ENCODE data around the gene DENR.
"Not testable (repeated sequence)": the region's sequence is repeated elsewhere in the genome, so short reads cannot be mapped to it uniquely, and the experiment has no call there.

The DENR gene, protein sequence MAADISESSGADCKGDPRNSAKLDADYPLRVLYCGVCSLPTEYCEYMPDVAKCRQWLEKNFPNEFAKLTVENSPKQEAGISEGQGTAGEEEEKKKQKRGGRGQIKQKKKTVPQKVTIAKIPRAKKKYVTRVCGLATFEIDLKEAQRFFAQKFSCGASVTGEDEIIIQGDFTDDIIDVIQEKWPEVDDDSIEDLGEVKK

DNA sequence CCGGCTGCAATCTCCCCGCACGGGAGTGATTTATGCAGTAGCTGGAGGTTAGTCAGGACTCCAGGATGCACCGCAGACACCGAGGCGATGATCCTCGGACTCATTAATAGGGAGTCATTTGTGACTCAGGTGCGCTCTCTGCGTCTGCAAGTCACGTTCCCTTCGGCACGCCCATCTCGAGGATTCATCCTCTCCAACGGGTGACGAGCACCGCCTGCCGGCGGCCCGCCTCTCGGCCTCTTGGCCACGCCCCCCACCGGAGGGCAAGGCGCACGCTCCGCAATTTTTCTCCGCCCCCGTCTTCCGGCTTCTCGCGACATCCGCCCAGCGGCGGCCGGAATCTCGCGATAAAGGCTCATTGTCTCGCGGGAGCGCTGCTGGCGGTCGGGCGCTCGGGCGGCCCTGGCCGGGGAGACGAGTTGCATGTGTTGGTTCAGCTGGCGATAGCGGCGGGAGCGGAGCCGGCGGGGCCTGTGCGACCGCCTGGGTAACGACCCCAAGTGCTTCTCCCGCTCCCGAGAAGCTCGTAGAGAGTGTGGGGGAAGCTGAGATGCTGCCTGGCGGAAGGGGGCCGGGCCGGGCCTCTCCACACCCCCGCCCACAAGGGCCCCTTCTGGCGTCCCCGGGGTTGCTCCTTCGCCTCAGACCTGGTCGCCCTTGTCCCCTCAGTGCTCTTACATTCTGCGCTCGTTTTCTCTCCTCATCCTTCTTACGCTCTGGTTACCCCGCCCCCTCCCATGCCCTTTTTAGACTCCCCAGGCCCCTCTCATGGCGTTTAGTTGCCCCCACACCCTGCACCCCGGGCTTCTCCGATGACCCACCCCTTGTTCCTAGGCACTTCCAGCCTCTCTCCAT lies at the start of gene DENR:
TSS of gene DENR (plus strand) at position 361 of the 855 bp plus-strand sequence. CDS start 878 bp downstream, outside the sequence.
- peak; percentile 100 for DNase-seq (ENCODE audit: low read depth)
- peak within 1 kb of the TSS; percentile 98 for H3K4me3 ChIP-seq (ENCODE audit: low read length)
- TF ChIP-seq, protein P1, sequence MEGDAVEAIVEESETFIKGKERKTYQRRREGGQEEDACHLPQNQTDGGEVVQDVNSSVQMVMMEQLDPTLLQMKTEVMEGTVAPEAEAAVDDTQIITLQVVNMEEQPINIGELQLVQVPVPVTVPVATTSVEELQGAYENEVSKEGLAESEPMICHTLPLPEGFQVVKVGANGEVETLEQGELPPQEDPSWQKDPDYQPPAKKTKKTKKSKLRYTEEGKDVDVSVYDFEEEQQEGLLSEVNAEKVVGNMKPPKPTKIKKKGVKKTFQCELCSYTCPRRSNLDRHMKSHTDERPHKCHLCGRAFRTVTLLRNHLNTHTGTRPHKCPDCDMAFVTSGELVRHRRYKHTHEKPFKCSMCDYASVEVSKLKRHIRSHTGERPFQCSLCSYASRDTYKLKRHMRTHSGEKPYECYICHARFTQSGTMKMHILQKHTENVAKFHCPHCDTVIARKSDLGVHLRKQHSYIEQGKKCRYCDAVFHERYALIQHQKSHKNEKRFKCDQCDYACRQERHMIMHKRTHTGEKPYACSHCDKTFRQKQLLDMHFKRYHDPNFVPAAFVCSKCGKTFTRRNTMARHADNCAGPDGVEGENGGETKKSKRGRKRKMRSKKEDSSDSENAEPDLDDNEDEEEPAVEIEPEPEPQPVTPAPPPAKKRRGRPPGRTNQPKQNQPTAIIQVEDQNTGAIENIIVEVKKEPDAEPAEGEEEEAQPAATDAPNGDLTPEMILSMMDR (IDR thresholded peaks at IDR 0.05; ENCODE audit: insufficient read depth, low read depth, low read length, missing control alignments) = peak; percentile 85

DNA sequence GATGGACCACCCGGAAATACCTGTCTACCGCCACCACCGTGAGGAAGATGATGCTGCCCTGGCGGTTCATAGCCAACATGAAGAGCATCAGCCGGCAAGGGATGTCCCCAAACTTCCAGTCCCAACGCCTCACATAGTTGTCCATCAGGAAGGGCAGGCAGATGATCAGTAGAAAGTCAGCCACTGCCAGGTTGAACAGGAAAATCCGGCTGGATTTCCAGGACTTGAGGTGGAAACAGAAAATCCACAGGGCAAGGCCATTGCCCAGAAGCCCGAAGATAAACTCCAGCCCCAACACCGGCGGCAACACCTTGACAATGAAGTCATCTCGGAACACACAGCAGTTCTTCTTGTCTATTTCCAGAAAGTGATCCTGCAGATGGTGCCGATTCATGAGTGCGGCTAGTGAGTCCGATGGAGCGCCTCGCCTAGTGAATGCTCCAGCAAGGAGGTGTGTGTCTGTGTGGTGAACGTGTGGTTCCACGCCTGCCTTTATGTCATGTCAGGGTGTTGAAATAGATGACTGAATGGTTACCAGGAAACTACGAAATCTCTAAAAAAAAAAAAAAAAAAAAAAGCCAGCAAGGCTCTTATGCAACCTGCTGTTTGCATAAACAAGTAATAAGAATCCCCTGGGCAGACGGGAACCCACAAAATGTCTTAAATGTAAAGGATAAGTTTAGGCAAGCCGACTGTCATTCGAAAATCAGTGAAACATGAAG lies 49.6 kb upstream of the DENR start, which contains the start of gene HCAR2:
TSS of gene HCAR2 (minus strand) at position 468 of the 722 bp plus-strand sequence. CDS start at position 394, 74 bp downstream.
- H3K4me3 ChIP-seq (ENCODE audit: low read length) = peak within 1 kb of the TSS; percentile 10
- DNase-seq (ENCODE audit: low read depth) = peak; percentile 96

DNA sequence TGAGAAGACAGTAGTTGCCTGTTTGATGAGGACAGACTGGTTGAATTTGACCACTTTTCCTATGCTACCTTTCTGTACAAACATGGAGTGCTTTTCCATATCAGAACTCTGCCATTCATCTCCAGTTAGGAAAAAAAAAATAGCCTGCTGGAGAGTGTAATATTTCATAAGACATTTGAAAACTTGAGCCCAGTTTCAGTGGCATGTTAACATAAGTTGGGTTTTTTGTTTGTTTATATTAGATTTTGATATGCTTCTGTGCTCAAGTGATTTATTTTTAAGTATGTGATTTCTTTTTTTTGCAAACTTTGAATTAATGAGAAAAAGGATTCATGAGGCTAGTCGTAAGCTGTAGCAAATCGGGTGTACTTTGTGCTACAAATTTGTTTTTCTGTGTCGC lies 48.8 kb upstream of the DENR start:
- H3K4me3 ChIP-seq (ENCODE audit: low read length); DNase-seq (ENCODE audit: low read depth): not testable (repeated sequence)

DNA sequence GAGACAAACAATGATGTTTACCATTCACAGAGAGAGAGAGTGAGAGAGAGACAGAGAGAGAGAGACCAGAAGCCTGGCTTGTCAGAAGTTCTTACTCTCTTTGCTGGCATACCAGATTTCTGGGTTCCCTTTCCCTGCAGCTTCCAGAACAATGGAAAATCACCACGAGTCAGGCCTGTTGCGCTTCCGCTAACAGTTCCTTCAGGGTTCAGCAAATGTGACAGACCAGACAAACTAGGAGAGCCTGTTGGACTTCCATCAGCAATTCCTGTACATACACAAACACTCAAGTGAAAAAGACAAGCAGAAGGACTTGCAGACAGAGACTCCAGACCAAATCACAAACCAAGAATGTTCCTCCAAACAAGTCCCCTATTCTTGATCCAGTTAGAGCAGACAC lies 43.3 kb upstream of the DENR start:
- H3K4me3 ChIP-seq (ENCODE audit: low read length); DNase-seq (ENCODE audit: low read depth): not testable (repeated sequence)

DNA sequence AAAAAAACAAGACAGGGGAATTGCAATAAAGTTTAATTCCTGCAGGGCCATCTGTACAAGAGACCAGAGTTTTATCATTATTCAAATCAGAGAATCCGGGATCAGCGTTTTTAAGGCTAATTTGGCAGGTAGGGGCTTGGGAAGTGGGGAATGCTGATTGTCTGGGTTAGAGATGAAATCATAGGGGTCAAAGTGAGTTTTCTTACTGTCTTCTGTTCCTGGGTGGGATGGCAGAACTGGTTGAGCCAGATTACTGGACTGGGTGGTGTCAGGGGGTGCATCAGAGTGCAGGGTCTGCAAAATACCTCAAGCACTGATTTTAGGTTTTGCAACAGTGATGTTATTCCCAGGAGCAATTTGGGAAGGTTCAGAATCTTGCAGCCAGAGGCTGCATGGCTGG lies 42.3 kb upstream of the DENR start:
- peak; percentile 49 for DNase-seq (ENCODE audit: low read depth)
- not testable (repeated sequence) for H3K4me3 ChIP-seq (ENCODE audit: low read length)

DNA sequence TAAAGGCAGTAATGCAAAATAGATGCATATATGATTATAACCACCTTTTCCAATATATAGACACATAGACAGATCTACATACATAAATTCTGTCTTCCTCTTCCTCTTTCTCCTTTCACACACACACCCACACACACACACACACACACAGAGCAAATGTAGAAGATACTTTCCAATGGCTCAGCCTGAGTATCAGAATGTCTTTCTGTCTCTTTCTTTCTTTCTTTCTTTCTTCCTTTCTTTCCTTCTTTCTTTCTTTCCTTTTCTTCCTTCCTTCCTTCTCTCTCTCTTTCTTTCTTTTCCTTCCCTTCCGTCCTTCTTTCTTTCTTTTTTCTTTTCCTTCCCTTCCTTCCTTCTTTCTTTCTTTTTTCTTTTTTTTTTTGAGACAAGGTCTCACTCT lies 41.4 kb upstream of the DENR start:
- H3K4me3 ChIP-seq (ENCODE audit: low read length); DNase-seq (ENCODE audit: low read depth): not testable (repeated sequence)

DNA sequence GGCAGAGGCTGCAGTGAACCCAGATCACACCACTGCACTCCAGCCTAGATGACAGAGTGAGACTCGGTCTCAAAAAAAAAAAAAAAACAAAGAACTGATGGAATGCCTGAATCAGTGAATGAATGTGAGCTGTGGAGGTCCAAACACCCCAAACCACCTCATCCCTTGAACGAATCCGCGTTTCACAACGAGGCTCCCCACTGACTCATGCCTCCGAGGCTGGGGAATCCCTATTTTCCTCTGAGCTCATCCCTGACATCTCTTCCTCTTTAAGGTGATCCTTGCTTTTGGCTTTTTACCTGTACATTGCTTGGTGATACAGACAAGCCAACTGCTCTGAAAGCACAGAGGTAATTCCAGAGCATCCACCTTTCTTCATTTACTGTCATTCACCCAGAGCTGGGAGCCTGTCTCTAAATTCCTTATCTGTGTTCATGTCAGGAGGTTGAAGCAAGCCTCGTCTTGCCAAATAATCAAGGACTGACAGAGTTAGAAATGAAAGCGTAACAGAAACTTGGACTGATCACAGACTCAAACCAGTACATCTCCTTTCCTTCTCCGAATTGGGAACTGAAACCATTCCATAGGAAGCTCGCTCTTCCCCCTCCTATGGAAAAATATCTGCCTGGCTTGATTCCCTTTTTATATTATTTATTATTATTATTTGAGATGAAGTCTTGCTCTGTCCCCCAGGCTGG lies 39.0 kb upstream of the DENR start:
- H3K4me3 ChIP-seq (ENCODE audit: low read length) = not testable (repeated sequence)

DNA sequence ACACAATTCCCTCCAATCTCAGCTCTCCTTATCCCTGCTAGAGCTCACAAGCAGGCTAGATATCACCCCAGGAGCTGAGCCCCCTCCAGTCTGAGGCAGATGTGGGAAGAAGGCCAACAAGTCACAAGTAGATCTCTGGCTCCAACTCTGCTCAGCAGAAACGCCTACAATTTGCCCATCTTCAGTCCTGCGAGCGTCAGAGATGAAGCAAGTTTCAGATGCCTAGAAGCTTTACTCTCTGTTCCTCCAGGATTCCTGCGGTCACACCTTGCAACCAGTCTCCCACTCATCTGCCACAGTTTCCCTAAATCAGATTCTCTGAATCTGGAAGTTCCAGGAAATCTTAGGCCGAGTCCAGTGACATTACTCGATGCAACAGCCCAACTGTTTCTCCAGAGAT lies 37.4 kb upstream of the DENR start:
- H3K4me3 ChIP-seq (ENCODE audit: low read length); DNase-seq (ENCODE audit: low read depth): not testable (repeated sequence)

More for the DNA sequence above, 39.0 kb upstream of the DENR start:
- not testable (repeated sequence) for DNase-seq (ENCODE audit: low read depth)

DNA sequence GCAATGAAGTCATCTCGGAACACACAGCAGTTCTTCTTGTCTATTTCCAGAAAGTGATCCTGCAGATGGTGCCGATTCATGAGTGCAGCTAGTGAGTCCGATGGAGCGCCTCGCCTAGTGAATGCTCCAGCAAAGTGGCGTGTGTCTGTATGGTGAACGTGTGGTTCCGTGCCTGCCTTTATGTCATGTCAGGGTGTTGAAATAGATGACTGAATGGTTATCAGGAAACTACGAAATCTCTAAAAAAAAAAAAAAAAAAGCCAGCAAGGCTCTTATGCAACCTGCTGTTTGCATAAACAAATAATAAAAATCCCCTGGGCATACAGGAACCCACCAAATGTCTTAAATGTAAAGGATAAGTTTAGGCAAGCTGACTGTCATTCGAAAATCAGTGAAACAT lies 36.0 kb upstream of the DENR start, which contains the start of gene HCAR3:
TSS of gene HCAR3 (minus strand) at position 154 of the 400 bp plus-strand sequence. CDS start at position 80, 74 bp downstream.
- H3K4me3 ChIP-seq (ENCODE audit: low read length) = not testable (repeated sequence)
- peak; percentile 85 for DNase-seq (ENCODE audit: low read depth)

DNA sequence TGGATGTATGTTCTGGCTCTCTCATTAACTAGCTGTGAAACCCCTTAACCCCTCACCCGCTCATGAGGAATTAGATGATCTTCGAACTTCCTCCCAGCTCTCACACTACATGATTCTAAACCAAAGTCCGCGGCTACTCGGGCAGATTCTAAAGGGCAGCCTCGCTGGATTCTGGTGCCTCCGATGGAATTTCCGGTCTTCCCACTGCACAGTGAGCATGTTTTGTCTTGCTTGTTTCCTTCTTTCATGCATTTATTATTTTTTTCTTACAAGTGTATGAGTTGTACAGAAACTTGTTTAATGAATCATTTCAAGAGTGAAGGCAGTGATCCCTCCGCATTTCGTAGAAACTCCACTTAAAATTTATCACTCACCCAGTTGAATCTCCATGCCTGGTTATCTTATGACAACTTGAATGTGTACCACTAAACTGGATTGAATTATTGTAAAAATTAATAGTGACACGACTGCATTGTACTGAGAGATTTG lies 31.5 kb upstream of the DENR start:
- DNase-seq (ENCODE audit: low read depth) = peak; percentile 94
- H3K4me3 ChIP-seq (ENCODE audit: low read length) = peak overlapping the region; percentile 23

More for the DNA sequence above, 31.5 kb upstream of the DENR start:
- TF ChIP-seq, protein P1 (IDR thresholded peaks at IDR 0.05; ENCODE audit: insufficient read depth, low read depth, low read length, missing control alignments) = no peak
